ENCODE data around the gene ANKS6. TPM values are rescaled to one million over a fixed set of nuclear protein-coding genes. Genes with fewer than 3 reads are reported as not detected.

The ANKS6 gene
- total RNA-seq, 1 experiment from 2014 or later = 18.0 TPM

DNA sequence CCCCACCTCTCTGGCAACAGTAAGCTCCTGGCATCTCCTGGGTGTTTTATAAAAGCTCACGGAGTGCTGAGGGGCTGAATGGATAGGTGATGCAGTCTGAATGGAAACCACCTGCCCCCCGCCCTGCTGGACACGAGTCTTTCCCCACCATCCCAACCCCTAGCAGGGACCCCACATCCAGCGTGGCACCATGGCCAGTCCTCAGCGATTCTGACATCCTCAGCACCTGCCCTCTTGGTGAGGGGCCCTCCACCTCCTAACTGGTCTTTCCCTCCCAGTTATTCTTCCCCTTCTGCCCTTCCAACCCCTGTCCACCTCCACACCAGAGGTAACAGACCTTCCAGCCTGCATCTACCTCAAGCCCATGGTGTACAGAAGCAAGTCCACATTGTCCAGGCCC is 48.9 kb downstream of the ANKS6 start:
- peaks cover 4% of the 10 kb centered on the region for H3K36me3 ChIP-seq (ENCODE audit: insufficient read depth, low read length)
- H3K79me2 ChIP-seq (ENCODE audit: low read length) = no peaks in the 10 kb centered on the region
- peaks cover 12% of the 10 kb centered on the region for H3K4me1 ChIP-seq (ENCODE audit: low read length)
- H3K4me2 ChIP-seq (ENCODE audit: low read depth, low read length, poor library complexity, severe bottlenecking) = no peak overlapping the region
- no peak overlapping the region for H2AFZ ChIP-seq (ENCODE audit: low read length)
- no peak overlapping the region for H3K27ac ChIP-seq (ENCODE audit: low read length)
- no peaks in the 10 kb centered on the region for H3K9me2 ChIP-seq (replicated peaks; ENCODE audit: insufficient read depth, low read length)
- H4K20me1 ChIP-seq (ENCODE audit: insufficient read depth, low read depth, low read length) = no peaks in the 10 kb centered on the region
- DNase-seq = no peak
- H3K9me3 ChIP-seq (ENCODE audit: low read length) = no peaks in the 10 kb centered on the region
- no peak overlapping the region for H3K4me3 ChIP-seq (ENCODE audit: low read length)
- H3K9ac ChIP-seq (ENCODE audit: low read length) = no peak overlapping the region
- no peaks in the 10 kb centered on the region for H3K27me3 ChIP-seq (ENCODE audit: low read length)

DNA sequence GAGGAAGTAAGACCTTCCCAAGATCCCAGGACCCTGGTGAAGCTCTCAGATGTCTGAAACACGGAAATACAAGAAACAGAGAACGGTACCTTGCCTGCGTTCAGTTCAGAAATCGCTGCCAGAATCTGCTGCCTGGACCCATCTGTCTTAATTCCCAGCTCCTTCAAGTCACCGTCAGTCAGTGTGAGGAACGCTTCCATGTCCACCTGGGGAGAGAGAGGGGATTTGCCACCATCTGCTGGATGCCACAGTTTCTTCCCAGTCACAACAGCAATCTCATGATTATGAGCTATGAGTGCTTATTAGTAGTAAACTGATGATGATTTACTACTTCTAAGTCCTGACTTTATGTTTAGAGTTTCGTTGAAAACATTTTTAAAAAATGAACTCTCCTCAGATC is 50.9 kb downstream of the ANKS6 start:
- Histone ChIP-seq H3K9ac (ENCODE audit: low read length) (no peak overlapping the region), H2AFZ (ENCODE audit: low read length) (no peak overlapping the region), H3K79me2 (ENCODE audit: low read length) (no peaks in the 10 kb centered on the region), H3K4me1 (ENCODE audit: low read length) (peaks cover 19% of the 10 kb centered on the region), H3K9me3 (ENCODE audit: low read length) (no peaks in the 10 kb centered on the region), H3K9me2 (replicated peaks; ENCODE audit: insufficient read depth, low read length) (no peaks in the 10 kb centered on the region), H4K20me1 (ENCODE audit: insufficient read depth, low read depth, low read length) (no peaks in the 10 kb centered on the region), H3K4me3 (ENCODE audit: low read length) (no peak overlapping the region), H3K27me3 (ENCODE audit: low read length) (no peaks in the 10 kb centered on the region), H3K27ac (ENCODE audit: low read length) (no peak overlapping the region), H3K36me3 (ENCODE audit: insufficient read depth, low read length) (peaks cover 4% of the 10 kb centered on the region), H3K4me2 (ENCODE audit: low read depth, low read length, poor library complexity, severe bottlenecking) (no peak overlapping the region)
- no peak for DNase-seq

DNA sequence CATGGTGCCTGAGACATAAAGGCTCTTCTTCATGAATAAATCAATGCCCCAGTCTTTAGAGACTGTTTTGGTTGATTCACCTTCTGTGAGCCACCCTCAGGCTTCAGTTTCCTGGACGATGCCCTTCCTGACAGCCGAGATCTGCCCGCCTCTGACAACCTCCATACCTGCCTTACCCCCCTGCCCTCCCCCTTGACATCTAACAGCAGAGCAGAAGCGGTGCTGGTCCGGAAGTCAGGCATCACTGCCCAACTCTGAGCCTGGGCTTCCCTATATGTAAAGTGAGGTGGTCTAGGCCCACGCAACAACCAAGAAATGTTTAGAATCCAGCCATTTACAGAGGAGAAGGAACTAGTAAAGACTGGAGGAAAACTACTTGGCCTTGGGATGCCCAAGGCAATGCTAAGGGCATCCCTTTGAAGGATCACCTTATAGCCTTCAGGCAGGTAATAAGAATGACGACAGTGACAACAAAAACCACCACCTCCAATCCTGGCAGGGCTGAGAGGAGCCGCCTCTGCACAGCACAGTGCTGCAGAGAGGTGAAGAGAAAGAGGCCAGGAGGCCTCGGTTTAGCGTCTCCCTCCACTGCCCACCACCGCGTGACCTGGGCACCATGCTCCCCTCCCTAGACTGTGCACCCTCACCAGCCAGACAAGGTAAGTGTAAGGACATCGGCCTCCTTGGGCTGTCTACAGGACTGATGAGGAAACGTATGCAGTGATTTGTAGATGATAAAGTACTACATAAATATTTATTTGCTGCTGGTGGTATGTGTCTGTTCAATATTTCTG is 52.3 kb downstream of the ANKS6 start:
- no peak overlapping the region for H2AFZ ChIP-seq (ENCODE audit: low read length)
- no peaks in the 10 kb centered on the region; the same call in none of the 2 replicates for H3K36me3 ChIP-seq (ENCODE audit: insufficient read depth, low read length)
- H3K4me3 ChIP-seq (ENCODE audit: low read length) = no peak overlapping the region
- H3K9ac ChIP-seq (ENCODE audit: low read length) = no peak overlapping the region
- H3K9me3 ChIP-seq (ENCODE audit: low read length) = no peaks in the 10 kb centered on the region
- H3K4me1 ChIP-seq (ENCODE audit: low read length) = peaks cover 16% of the 10 kb centered on the region
- no peak for DNase-seq
- no peaks in the 10 kb centered on the region for H3K27me3 ChIP-seq (ENCODE audit: low read length)
- no peak overlapping the region for H3K4me2 ChIP-seq (ENCODE audit: low read depth, low read length, poor library complexity, severe bottlenecking)
- H3K9me2 ChIP-seq (replicated peaks; ENCODE audit: insufficient read depth, low read length) = no peaks in the 10 kb centered on the region
- H4K20me1 ChIP-seq (ENCODE audit: insufficient read depth, low read depth, low read length) = no peaks in the 10 kb centered on the region
- H3K79me2 ChIP-seq (ENCODE audit: low read length) = no peaks in the 10 kb centered on the region
- H3K27ac ChIP-seq (ENCODE audit: low read length) = no peak overlapping the region

DNA sequence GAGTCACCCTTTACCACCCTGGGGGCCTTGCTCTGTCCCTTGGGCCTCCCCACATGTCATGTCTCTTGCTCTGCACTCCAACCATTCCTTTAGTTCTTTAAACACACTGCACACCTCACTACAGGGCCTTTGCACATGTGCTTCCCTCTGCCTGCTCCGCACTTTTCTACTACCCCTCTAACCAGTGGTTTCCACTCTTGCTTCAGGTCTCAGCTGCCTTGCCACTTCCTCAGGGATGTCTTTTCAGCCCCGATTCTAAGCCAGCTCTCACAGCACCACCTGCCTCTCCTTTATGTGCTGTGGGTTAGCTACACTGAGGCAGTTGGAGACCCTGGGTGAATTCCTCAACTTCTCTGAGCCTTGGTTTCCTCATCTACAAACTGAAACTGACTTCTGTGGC is 53.0 kb downstream of the ANKS6 start:
- no peak overlapping the region for H3K9ac ChIP-seq (ENCODE audit: low read length)
- H4K20me1 ChIP-seq (ENCODE audit: insufficient read depth, low read depth, low read length) = no peaks in the 10 kb centered on the region
- no peaks in the 10 kb centered on the region for H3K79me2 ChIP-seq (ENCODE audit: low read length)
- peaks cover 4% of the 10 kb centered on the region for H3K36me3 ChIP-seq (ENCODE audit: insufficient read depth, low read length)
- no peak overlapping the region for H3K4me3 ChIP-seq (ENCODE audit: low read length)
- H3K9me2 ChIP-seq (replicated peaks; ENCODE audit: insufficient read depth, low read length) = no peaks in the 10 kb centered on the region
- H3K9me3 ChIP-seq (ENCODE audit: low read length) = no peaks in the 10 kb centered on the region
- no peak for DNase-seq
- peaks cover 16% of the 10 kb centered on the region for H3K4me1 ChIP-seq (ENCODE audit: low read length)
- no peak overlapping the region for H2AFZ ChIP-seq (ENCODE audit: low read length)
- no peak overlapping the region for H3K4me2 ChIP-seq (ENCODE audit: low read depth, low read length, poor library complexity, severe bottlenecking)
- H3K27me3 ChIP-seq (ENCODE audit: low read length) = no peaks in the 10 kb centered on the region
- H3K27ac ChIP-seq (ENCODE audit: low read length) = no peak overlapping the region

DNA sequence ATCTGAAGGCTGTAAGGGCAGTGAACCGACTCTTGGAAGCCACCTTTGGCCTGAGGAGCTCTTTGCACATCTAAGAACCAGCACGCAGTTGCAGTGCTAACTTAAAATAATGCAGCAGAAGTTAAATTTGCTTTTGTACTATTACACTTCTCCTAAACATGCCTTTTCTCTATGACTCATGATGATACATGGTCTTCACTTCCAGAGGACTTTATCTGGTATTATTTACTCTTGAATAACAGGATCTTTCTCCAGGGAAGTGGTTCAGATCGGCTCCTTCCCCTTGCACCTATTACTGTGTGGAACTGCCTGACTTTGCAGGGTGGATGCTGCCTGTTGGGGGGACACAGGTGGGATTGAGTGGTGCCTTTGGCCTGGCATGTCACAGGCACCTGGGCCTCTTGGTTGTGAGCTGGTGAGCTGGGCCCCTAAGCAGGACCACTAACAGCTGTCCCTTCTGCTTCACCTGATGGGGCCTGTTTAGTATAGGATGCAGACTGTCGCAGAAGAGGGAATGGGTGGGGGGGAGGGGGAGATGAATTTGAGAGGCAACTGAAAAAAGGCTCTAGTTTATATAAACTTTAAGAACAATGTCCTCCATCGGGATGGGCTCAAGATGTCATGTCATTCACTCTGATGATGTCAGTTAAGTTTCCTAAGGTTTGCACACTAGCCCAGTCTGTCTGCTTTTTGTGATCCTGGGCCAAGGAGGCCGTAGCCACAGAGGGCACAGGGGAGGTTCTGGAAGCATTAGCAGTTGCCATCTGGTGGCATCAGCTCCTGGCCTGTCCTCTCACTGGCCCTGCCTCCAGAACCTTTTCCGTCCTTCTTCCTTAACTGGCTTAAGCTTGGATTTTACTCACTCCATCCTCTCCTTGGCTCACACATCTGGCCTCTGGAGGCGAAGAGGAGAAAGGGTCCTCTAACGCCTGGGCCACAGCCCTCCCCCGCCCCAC is 53.8 kb downstream of the ANKS6 start:
- no peak for DNase-seq
- H3K4me3 ChIP-seq (ENCODE audit: low read length) = no peak overlapping the region
- H3K4me1 ChIP-seq (ENCODE audit: low read length) = peaks cover 16% of the 10 kb centered on the region
- no peaks in the 10 kb centered on the region for H3K9me2 ChIP-seq (replicated peaks; ENCODE audit: insufficient read depth, low read length)
- H2AFZ ChIP-seq (ENCODE audit: low read length) = no peak overlapping the region
- no peaks in the 10 kb centered on the region for H4K20me1 ChIP-seq (ENCODE audit: insufficient read depth, low read depth, low read length)
- no peaks in the 10 kb centered on the region for H3K27me3 ChIP-seq (ENCODE audit: low read length)
- H3K4me2 ChIP-seq (ENCODE audit: low read depth, low read length, poor library complexity, severe bottlenecking) = no peak overlapping the region
- H3K9me3 ChIP-seq (ENCODE audit: low read length) = no peaks in the 10 kb centered on the region
- H3K79me2 ChIP-seq (ENCODE audit: low read length) = no peaks in the 10 kb centered on the region
- H3K27ac ChIP-seq (ENCODE audit: low read length) = no peak overlapping the region
- H3K36me3 ChIP-seq (ENCODE audit: insufficient read depth, low read length) = peaks cover 4% of the 10 kb centered on the region
- H3K9ac ChIP-seq (ENCODE audit: low read length) = no peak overlapping the region

DNA sequence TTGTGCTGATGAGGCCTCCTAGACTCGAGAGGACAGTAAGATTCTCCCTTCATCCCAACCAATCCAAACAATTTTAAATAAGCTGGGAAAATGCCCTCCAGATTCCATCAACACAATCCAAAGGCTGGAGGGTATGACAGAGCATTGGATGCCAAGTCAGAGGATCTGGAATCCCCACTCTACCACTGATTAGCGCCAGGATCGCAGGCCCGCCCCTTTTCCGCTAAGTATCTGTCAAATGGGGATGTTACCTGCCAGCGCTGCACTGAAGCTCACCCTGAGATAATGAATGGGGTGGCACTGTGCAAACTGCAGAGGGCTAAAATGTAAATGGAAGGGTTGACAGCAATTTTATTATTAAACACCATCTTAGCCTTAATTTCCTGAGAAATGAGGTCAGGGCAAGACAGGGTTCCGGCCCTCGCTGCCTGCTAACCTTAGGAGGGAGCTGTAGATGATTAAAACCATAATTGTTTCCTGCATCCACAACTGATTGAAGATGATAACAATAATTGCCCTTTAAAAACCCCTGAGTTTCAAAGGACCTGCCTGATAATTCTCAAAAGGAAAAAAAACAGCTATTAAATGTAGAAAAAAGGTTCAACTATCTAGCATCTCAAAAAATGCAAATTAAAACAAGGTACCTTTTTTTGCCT is 56.0 kb downstream of the ANKS6 start:
- no peak overlapping the region for H3K9ac ChIP-seq (ENCODE audit: low read length)
- no peaks in the 10 kb centered on the region for H4K20me1 ChIP-seq (ENCODE audit: insufficient read depth, low read depth, low read length)
- no peaks in the 10 kb centered on the region for H3K27me3 ChIP-seq (ENCODE audit: low read length)
- H3K4me3 ChIP-seq (ENCODE audit: low read length) = no peak overlapping the region
- no peak overlapping the region for H3K4me2 ChIP-seq (ENCODE audit: low read depth, low read length, poor library complexity, severe bottlenecking)
- peaks cover 10% of the 10 kb centered on the region for H3K36me3 ChIP-seq (ENCODE audit: insufficient read depth, low read length)
- no peaks in the 10 kb centered on the region for H3K79me2 ChIP-seq (ENCODE audit: low read length)
- H3K9me3 ChIP-seq (ENCODE audit: low read length) = no peaks in the 10 kb centered on the region
- H2AFZ ChIP-seq (ENCODE audit: low read length) = no peak overlapping the region
- peaks cover 16% of the 10 kb centered on the region for H3K4me1 ChIP-seq (ENCODE audit: low read length)
- 0 out of 2 replicates have a peak overlapping the region, but pooled peaks have one; percentile 28 for H3K27ac ChIP-seq (ENCODE audit: low read length)
- no peaks in the 10 kb centered on the region for H3K9me2 ChIP-seq (replicated peaks; ENCODE audit: insufficient read depth, low read length)
- DNase-seq = no peak

DNA sequence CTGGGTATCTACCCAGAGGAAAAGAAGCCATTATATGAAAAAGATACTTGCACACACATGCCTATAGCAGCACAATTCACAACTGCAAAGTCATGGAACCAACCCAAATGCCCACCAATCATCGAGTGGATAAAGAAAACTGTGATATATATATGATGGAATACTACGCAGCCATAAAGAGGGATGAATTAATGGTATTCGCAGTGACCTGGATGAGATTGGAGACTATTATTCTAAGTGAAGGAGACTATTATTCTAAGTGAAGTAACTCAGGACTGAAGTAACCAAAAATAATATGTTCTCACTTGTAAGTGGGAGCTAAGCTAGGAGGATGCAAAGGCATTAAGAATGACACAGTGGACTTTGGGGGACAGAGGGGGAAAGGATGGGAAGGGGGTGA is 57.6 kb downstream of the ANKS6 start:
- Histone ChIP-seq H3K9me3 (ENCODE audit: low read length) (no peaks in the 10 kb centered on the region), H3K4me1 (ENCODE audit: low read length) (peaks cover 16% of the 10 kb centered on the region), H3K9me2 (replicated peaks; ENCODE audit: insufficient read depth, low read length) (no peaks in the 10 kb centered on the region), H3K27me3 (ENCODE audit: low read length) (no peaks in the 10 kb centered on the region), H3K36me3 (ENCODE audit: insufficient read depth, low read length) (peaks cover 17% of the 10 kb centered on the region), H3K4me3 (ENCODE audit: low read length) (no peak overlapping the region), H2AFZ (ENCODE audit: low read length) (no peak overlapping the region), H3K4me2 (ENCODE audit: low read depth, low read length, poor library complexity, severe bottlenecking) (no peak overlapping the region), H3K79me2 (ENCODE audit: low read length) (no peaks in the 10 kb centered on the region), H3K9ac (ENCODE audit: low read length) (no peak overlapping the region), H4K20me1 (ENCODE audit: insufficient read depth, low read depth, low read length) (no peaks in the 10 kb centered on the region), H3K27ac (ENCODE audit: low read length) (no peak overlapping the region)
- no peak for DNase-seq

DNA sequence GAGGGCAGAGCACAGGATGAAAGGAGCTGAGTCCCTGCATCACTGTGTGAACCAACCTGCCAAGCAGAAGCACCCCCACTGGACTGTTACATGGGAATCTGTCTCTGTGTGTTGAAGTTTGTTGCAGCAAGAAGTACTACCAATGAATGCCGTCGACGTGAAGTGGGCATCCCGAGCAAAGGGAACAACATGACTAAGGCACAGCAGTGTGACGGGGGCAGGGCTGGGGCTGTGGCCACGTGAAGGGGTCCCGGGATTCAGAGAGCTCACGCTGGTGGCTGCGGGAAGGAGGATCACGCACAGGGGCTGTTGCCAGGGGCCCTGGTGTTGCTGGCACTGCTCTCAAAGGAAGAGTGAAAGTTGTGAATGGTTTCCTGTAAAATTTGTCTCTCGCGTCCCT is 60.1 kb downstream of the ANKS6 start:
- Histone ChIP-seq H3K27ac (ENCODE audit: low read length) (no peak overlapping the region), H3K79me2 (ENCODE audit: low read length) (no peaks in the 10 kb centered on the region), H3K4me3 (ENCODE audit: low read length) (no peak overlapping the region), H3K4me2 (ENCODE audit: low read depth, low read length, poor library complexity, severe bottlenecking) (no peak overlapping the region), H4K20me1 (ENCODE audit: insufficient read depth, low read depth, low read length) (no peaks in the 10 kb centered on the region), H3K27me3 (ENCODE audit: low read length) (no peaks in the 10 kb centered on the region), H2AFZ (ENCODE audit: low read length) (no peak overlapping the region), H3K9ac (ENCODE audit: low read length) (no peak overlapping the region), H3K36me3 (ENCODE audit: insufficient read depth, low read length) (peaks cover 17% of the 10 kb centered on the region), H3K9me3 (ENCODE audit: low read length) (no peaks in the 10 kb centered on the region), H3K4me1 (ENCODE audit: low read length) (peaks cover 8% of the 10 kb centered on the region), H3K9me2 (replicated peaks; ENCODE audit: insufficient read depth, low read length) (no peaks in the 10 kb centered on the region)
- no peak for DNase-seq
